DND-41 (cell line): Measurements from ENCODE around the gene HTRA3.

Experiments
- ATAC-seq: fragments of 200-7000 bp; cut with Tn5 transposase; 3 replicates; pipeline ENCODE4 v1.9.1; 2021; ENCODE audit warnings: low read depth; ENCODE audit not compliant: insufficient read depth
- DNase-seq: peaks from one replicate; pipeline ENCODE4 v3.0.0-alpha.2; 2020
- H2AFZ ChIP-seq: 2 replicates; pipeline ENCODE4 v1.6.0; 2012; ENCODE audit warnings: low read depth, low read length
- H3K27ac ChIP-seq: 2 replicates; pipeline ENCODE4 v1.5.1; 2012; ENCODE audit warnings: low read length, inconsistent platforms
- H3K27me3 ChIP-seq: fragments of 200-600 bp; sonication (generic); 2 replicates; pipeline ENCODE4 v1.6.0; 2012; ENCODE audit warnings: low read length, mild to moderate bottlenecking, inconsistent platforms; ENCODE audit not compliant: insufficient read depth, poor library complexity
- H3K36me3 ChIP-seq: 2 replicates; pipeline ENCODE4 v1.5.1; 2012; ENCODE audit warnings: low read length, inconsistent platforms; ENCODE audit not compliant: insufficient read depth
- H3K4me1 ChIP-seq: 2 replicates; pipeline ENCODE4 v1.5.1; 2012; ENCODE audit warnings: mild to moderate bottlenecking, low read length; ENCODE audit not compliant: insufficient read depth
- H3K4me2 ChIP-seq: 2 replicates; pipeline ENCODE4 v1.6.0; 2012; ENCODE audit warnings: mild to moderate bottlenecking, moderate library complexity, low read length, inconsistent platforms; ENCODE audit not compliant: insufficient read depth
- H3K4me3 ChIP-seq, 2 experiments: fragments of 200-600 bp in 1 of 2; shearing (Covaris generic) in 1 of 2; 2 replicates each; pipeline ENCODE4 v1.5.1; 2012 to 2016; ENCODE audit warnings: inconsistent platforms in 2 of 2, low read length in 2 of 2, mild to moderate bottlenecking in 2 of 2, low read depth in 1 of 2, moderate library complexity in 1 of 2
- H3K79me2 ChIP-seq: 2 replicates; pipeline ENCODE4 v1.6.0; 2012; ENCODE audit warnings: low read length, inconsistent platforms; ENCODE audit not compliant: insufficient read depth
- H3K9ac ChIP-seq: 2 replicates; pipeline ENCODE4 v1.6.0; 2012; ENCODE audit warnings: low read depth, mild to moderate bottlenecking, inconsistent platforms, low read length, moderate library complexity
- H3K9me3 ChIP-seq: 2 replicates; pipeline ENCODE4 v1.5.1; 2012; ENCODE audit warnings: low read length, moderate library complexity, mild to moderate bottlenecking, inconsistent platforms; ENCODE audit not compliant: insufficient read depth, severe bottlenecking
- H4K20me1 ChIP-seq: 2 replicates; pipeline ENCODE4 v1.6.0; 2012; ENCODE audit warnings: low read length; ENCODE audit not compliant: insufficient read depth
- CTCF ChIP-seq: IDR thresholded peaks from 2 replicates; pipeline ENCODE4 v1.5.1; 2012; ENCODE audit warnings: borderline replicate concordance, low read length, moderate library complexity, mild to moderate bottlenecking; ENCODE audit not compliant: poor library complexity, severe bottlenecking; ENCODE audit errors: extremely low read depth
- EZH2 ChIP-seq: IDR thresholded peaks from 3 replicates; pipeline ENCODE4 v1.6.1; 2012; ENCODE audit warnings: borderline replicate concordance, low read depth, mild to moderate bottlenecking, moderate library complexity, low read length, inconsistent platforms; ENCODE audit not compliant: severe bottlenecking

The HTRA3 gene

DNA sequence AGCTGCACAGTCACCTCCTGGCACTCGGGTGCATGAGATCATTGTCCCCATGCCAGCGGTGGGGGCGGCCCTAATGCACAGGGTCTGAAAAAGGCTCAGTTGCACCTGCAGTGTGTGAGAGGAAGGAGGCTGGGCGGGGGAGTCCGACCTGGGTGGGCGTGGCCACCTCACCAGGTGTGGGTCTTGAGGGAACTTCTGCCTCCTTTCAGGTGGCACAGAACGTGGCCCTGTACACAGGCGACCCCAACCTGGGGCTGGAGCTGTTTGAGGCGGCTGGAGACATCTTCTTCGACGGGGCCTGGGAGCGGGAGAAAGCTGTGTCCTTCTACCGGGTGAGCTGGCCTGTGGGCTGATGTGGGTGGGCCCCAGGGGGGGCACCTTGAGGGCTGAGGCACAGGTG, 34.3 kb upstream of the HTRA3 start:
- no peak overlapping the region for H3K9ac ChIP-seq

GRCh38 chr4:8235686-8236085, 33.9 kb upstream of the HTRA3 start:
- no peak overlapping the region for H3K27ac ChIP-seq
- H3K4me1 ChIP-seq = peaks cover 3% of the 10 kb centered on the region; the same call in 1 of the 2 replicates
- TF ChIP-seq CTCF (no peak), EZH2 (no peak)
- no peak overlapping the region for H2AFZ ChIP-seq
- no peak overlapping the region for H3K9ac ChIP-seq
- H4K20me1 ChIP-seq = peaks cover 8% of the 10 kb centered on the region; the same call in 1 of the 2 replicates
- H3K4me3 ChIP-seq = no peak overlapping the region
- ATAC-seq (no peak), DNase-seq (no peak)
- H3K4me2 ChIP-seq = no peak overlapping the region
- no peaks in the 10 kb centered on the region for H3K9me3 ChIP-seq
- H3K27me3 ChIP-seq = no peaks in the 10 kb centered on the region
- H3K79me2 ChIP-seq = no peaks in the 10 kb centered on the region
- peaks cover 35% of the 10 kb centered on the region for H3K36me3 ChIP-seq

More for the DNA sequence above, 34.3 kb upstream of the HTRA3 start:
- DNase-seq = peak; percentile 25
- no peak overlapping the region for H3K4me3 ChIP-seq
- peaks cover 7% of the 10 kb centered on the region; the same call in 1 of the 2 replicates for H3K4me1 ChIP-seq
- no peaks in the 10 kb centered on the region for H3K79me2 ChIP-seq
- H2AFZ ChIP-seq = no peak overlapping the region
- H3K27me3 ChIP-seq = no peaks in the 10 kb centered on the region
- peaks cover 8% of the 10 kb centered on the region; the same call in 1 of the 2 replicates for H4K20me1 ChIP-seq
- peaks cover 35% of the 10 kb centered on the region for H3K36me3 ChIP-seq
- H3K27ac ChIP-seq = no peak overlapping the region
- ATAC-seq = 0 out of 3 replicates have a peak, but pooled peaks have one; percentile 27
- H3K9me3 ChIP-seq = no peaks in the 10 kb centered on the region
- H3K4me2 ChIP-seq = no peak overlapping the region
- TF ChIP-seq CTCF (no peak), EZH2 (no peak)

GRCh38 chr4:8236106-8236919, 33.2 kb upstream of the HTRA3 start:
- Histone ChIP-seq H3K36me3 (peaks cover 35% of the 10 kb centered on the region), H3K79me2 (no peaks in the 10 kb centered on the region), H3K27me3 (no peaks in the 10 kb centered on the region), H3K9me3 (no peaks in the 10 kb centered on the region), H3K4me2 (no peak overlapping the region), H2AFZ (no peak overlapping the region), H4K20me1 (peaks cover 8% of the 10 kb centered on the region; the same call in 1 of the 2 replicates), H3K27ac (no peak overlapping the region), H3K9ac (no peak overlapping the region), H3K4me1 (no peaks in the 10 kb centered on the region; the same call in 1 of the 2 replicates), H3K4me3 (no peak overlapping the region)
- ATAC-seq = no peak
- DNase-seq = no peak
- TF ChIP-seq CTCF (no peak), EZH2 (no peak)
